Duodenal mucosa (tissue), 2 donors: Measurements from ENCODE around the gene USH2A.

ENCODE experiments used
- H3K27ac ChIP-seq: one replicate; pipeline ENCODE4 v1.7.0; 2013; ENCODE audit warnings: low read depth, low read length
- H3K27me3 ChIP-seq, 2 donors: one replicate each; pipeline ENCODE4 v1.7.0; 2013; ENCODE audit warnings: low read length in 2 of 2, control low read depth in 1 of 2; ENCODE audit not compliant: insufficient read depth in 2 of 2, control insufficient read depth in 1 of 2
- H3K36me3 ChIP-seq, 2 donors: one replicate each; pipeline ENCODE4 v1.7.0; 2013; ENCODE audit warnings: low read length in 2 of 2, control low read depth in 1 of 2; ENCODE audit not compliant: insufficient read depth in 2 of 2, control insufficient read depth in 1 of 2
- H3K4me1 ChIP-seq, 2 donors: one replicate each; pipeline ENCODE4 v1.7.0; 2013; ENCODE audit warnings: low read length in 2 of 2, control low read depth in 1 of 2; ENCODE audit not compliant: insufficient read depth in 2 of 2, control insufficient read depth in 1 of 2
- H3K4me3 ChIP-seq, 2 donors: one replicate each; pipeline ENCODE4 v1.7.0; 2013; ENCODE audit warnings: low read length in 2 of 2, low read depth in 1 of 2
- H3K9ac ChIP-seq, 2 donors: one replicate each; pipeline ENCODE4 v1.7.0; 2013; ENCODE audit warnings: low read length in 2 of 2, low read depth in 1 of 2
- H3K9me3 ChIP-seq, 2 donors: one replicate each; pipeline ENCODE4 v1.7.0; 2013; ENCODE audit warnings: low read length in 2 of 2, control low read depth in 1 of 2; ENCODE audit not compliant: control insufficient read depth in 1 of 2

The USH2A gene

DNA sequence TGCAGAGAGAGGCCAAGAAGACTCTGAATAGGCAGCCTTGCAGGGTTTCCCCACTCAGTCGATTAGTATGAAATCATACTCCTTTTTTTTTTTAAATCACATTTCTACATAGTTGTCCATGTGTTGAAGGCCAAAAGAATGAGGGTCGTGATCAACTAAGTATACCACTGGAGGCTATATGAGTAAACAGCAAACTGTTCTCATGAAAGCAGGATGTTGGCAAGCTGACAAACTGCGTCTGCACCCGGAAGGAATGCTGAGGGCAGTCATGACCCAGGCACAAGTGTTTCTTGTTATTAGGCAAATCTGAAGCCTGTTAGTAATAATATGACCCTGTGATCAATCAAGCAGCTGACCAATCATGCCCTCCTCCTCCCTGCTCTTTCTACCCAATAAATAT, 213.2 kb downstream of the USH2A start:
- H3K36me3 ChIP-seq: no peaks in the 10 kb centered on the region
- no peaks in the 10 kb centered on the region for H3K4me1 ChIP-seq
- H3K9me3 ChIP-seq: no peaks in the 10 kb centered on the region
- no peak overlapping the region for H3K4me3 ChIP-seq
- H3K27ac ChIP-seq: no peak overlapping the region
- no peaks in the 10 kb centered on the region for H3K27me3 ChIP-seq
- H3K9ac ChIP-seq: no peak overlapping the region

DNA sequence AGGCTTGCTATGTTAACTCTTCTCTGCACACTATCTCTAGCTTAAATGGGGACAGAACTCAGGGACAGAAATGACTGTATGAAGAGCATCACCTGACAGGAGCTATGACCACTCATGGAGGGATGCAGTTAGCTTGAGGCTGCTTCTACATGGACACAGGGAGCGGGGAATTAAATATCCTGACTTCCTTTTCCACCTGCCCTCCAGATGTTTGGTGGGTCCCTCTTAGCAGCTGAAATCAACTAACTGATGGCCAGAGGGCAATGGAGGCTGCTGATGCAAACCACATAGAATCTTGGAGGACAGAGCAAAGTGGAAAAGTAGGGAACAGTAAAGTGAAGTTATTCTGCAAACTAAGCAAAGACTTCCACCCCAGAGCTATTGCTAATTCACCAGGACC, 214.1 kb downstream of the USH2A start:
- Histone ChIP-seq H3K4me3 (no peak overlapping the region), H3K4me1 (no peaks in the 10 kb centered on the region), H3K27me3 (no peaks in the 10 kb centered on the region)

DNA sequence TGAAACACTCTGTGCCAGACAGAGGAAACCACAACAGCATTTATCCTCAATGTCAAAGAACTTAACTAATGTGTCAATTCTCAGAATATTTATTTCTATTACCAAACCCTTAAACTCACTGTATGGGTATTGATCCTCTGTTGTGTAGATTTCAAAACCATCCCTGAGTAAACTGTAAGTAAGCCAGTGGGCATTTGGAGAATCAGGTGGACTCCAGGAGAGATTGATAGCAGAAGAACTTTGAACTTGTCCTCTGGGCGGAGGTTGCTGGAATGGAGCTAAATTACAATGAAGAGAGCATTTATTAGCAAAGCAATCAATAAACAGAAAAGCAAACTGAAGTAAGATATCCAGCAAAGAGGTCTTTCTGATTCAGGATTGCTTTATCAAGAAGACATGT, 216.1 kb downstream of the USH2A start:
- no peak overlapping the region for H3K4me3 ChIP-seq
- no peak overlapping the region for H3K27ac ChIP-seq
- no peaks in the 10 kb centered on the region for H3K9me3 ChIP-seq
- no peaks in the 10 kb centered on the region for H3K27me3 ChIP-seq
- H3K36me3 ChIP-seq: no peaks in the 10 kb centered on the region
- H3K4me1 ChIP-seq: no peaks in the 10 kb centered on the region
- H3K9ac ChIP-seq: no peak overlapping the region

More for the DNA sequence above, 214.1 kb downstream of the USH2A start:
- H3K9me3 ChIP-seq: no peaks in the 10 kb centered on the region
- no peak overlapping the region for H3K9ac ChIP-seq
- H3K36me3 ChIP-seq: no peaks in the 10 kb centered on the region
- no peak overlapping the region for H3K27ac ChIP-seq

DNA sequence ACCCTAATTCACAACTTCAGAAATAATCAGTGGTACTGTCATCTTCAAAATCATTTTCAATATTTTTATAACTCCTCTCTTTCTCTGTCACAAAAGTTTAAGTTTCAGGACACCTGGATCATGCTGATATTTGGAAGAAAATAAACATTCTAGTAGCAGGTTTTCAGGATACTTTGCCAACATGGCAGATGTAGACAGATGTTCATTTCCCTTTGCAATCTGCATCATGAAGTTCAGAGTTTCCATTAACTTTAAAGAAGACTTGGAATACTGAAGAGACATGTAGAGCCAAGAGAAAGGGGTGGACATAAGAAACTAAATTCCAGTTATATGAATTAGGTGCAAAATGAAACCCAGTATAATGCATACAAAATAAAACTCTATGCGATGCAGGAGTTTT, 218.1 kb downstream of the USH2A start:
- Histone ChIP-seq H3K9ac (no peak overlapping the region), H3K4me3 (no peak overlapping the region), H3K9me3 (no peaks in the 10 kb centered on the region), H3K4me1 (no peaks in the 10 kb centered on the region), H3K36me3 (no peaks in the 10 kb centered on the region), H3K27me3 (no peaks in the 10 kb centered on the region), H3K27ac (no peak overlapping the region)

DNA sequence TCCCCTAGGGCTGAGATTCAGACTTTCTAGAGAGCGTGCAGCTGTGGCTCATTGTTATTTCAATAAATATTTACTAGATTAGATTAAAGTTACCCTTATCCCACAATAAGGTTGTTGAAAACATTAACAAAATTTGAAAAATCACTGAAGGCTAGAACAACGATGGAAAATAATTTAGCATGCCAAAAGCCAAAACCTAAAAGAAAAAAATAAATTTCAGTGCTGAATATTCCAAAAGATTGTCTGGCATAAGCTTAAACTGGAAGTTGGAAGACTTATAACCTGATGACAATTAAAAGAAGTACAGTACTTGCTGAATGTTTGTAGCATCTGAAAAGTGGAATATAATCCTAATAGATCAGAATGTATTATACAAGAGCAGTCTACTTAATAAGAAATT, 221.3 kb downstream of the USH2A start:
- Histone ChIP-seq H3K9me3 (no peaks in the 10 kb centered on the region), H3K36me3 (no peaks in the 10 kb centered on the region), H3K27ac (no peak overlapping the region), H3K4me1 (no peaks in the 10 kb centered on the region), H3K4me3 (no peak overlapping the region), H3K9ac (no peak overlapping the region), H3K27me3 (no peaks in the 10 kb centered on the region)

DNA sequence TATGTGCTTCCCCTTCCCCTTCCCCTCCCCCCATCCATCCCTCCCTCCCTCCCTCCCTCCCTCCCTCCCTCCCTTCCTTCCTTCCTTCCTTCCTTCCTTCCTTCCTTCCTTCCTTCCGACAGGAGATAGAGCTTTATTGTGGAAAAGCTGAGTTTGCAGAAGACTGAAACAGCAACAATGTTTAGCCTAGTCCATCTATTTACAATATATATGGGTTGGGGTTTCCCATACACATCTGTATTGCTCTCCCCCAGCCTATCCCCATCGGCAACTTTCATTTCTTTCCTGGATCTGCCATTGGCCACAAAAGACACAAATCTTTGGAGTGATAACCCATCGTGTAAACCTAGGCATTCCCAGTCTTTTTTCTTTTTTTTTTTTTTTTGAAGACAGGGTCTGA, 222.3 kb downstream of the USH2A start:
- no peaks in the 10 kb centered on the region for H3K9me3 ChIP-seq
- H3K27me3 ChIP-seq: no peaks in the 10 kb centered on the region
- no peak overlapping the region for H3K27ac ChIP-seq

DNA sequence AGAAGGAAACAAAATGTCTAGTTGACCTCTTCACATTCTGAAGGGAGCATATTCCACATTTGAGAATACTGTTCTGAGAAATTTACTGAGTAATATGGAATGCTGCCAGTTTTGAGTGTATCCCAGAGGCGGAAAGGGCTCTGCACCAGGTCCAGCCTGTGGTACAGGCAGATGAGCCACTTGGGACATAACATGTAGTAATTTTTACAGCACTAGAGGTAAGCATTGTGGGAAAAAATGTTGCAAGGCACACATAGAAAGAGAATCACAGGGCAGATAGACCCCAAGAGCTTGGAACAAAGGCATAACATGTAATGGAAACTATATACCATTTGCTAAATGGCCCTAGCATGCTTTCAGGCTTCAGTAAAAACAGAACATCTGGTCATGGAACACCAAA, 228.5 kb downstream of the USH2A start:
- no peaks in the 10 kb centered on the region for H3K9me3 ChIP-seq
- H3K4me3 ChIP-seq: no peak overlapping the region
- no peaks in the 10 kb centered on the region for H3K27me3 ChIP-seq
- H3K36me3 ChIP-seq: no peaks in the 10 kb centered on the region
- no peak overlapping the region for H3K9ac ChIP-seq
- no peaks in the 10 kb centered on the region for H3K4me1 ChIP-seq
- no peak overlapping the region for H3K27ac ChIP-seq

More for the DNA sequence above, 222.3 kb downstream of the USH2A start:
- H3K4me3 ChIP-seq: no peak overlapping the region
- no peak overlapping the region for H3K9ac ChIP-seq
- no peaks in the 10 kb centered on the region for H3K4me1 ChIP-seq
- no peaks in the 10 kb centered on the region for H3K36me3 ChIP-seq

DNA sequence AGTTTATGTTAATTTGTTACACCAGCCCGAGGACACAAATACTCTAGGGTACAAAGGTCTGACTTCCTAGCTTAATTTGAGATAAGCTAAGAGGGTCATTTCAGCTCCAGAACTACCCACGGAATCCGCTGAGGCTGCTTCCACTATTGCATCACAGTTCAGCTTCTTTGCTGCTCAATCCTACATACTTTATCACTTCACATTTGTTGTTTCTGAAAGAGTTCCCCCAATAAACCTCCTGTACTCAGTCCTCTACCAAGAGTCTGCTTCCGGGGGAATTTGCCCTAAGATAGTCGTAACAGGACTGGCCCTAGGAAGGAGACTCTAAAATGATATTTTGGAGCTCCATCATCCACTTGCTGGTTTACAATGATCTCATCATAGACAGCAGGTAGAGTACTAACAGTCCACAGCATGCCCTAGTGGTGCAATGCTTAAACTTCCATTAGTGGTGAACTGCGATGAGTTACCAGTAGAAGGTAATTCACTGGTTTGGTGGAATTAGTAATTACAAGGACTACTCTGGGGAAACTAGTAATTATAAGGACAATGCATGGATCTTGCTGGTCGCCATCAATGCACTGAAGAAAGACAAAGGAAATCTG, 229.3 kb downstream of the USH2A start:
- Histone ChIP-seq H3K9me3 (no peaks in the 10 kb centered on the region), H3K36me3 (no peaks in the 10 kb centered on the region), H3K27ac (no peak overlapping the region), H3K27me3 (no peaks in the 10 kb centered on the region), H3K9ac (no peak overlapping the region), H3K4me3 (no peak overlapping the region), H3K4me1 (no peaks in the 10 kb centered on the region)

DNA sequence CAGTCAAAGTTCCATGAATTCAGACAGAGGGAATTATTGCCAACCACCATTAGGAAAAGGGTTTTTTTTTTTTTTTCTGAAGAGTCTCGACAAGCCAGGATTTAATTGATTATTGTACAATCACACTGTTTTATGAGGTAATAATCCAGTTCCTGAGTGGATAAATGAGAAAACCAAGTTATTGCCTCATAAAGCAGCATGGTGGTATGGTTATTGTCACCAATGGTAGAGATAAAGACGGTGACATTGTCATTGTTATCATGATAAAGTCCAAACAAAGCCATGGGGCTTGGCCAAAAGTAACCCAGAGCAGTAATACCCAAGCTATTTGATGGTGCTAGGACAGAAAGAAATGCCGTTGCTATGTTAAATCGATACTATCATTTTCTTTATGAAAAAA, 232.8 kb downstream of the USH2A start:
- H3K4me3 ChIP-seq: no peak overlapping the region
- H3K9me3 ChIP-seq: no peaks in the 10 kb centered on the region
- no peaks in the 10 kb centered on the region for H3K27me3 ChIP-seq
- no peaks in the 10 kb centered on the region for H3K36me3 ChIP-seq
- H3K27ac ChIP-seq: no peak overlapping the region
- H3K4me1 ChIP-seq: no peaks in the 10 kb centered on the region
- H3K9ac ChIP-seq: no peak overlapping the region

DNA sequence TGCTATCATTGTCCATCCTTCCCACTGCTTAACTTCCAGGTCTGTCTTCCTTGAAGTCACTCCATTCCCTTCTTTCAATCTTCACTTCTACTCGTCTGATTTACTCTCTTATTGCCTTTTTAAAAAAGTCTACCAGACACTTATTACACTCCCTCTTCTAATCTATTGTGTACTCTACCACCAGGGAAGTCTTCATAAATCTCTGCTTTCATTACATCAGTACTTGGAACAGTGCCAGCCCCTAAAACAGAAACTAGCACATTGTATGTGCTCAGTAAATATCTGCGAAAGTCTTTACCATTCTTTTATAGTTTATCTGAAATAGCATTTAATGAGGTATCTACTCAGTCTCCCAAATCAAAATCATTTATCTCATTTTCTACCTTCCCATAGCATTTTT, 236.4 kb downstream of the USH2A start:
- H3K9me3 ChIP-seq: no peaks in the 10 kb centered on the region
- H3K4me3 ChIP-seq: no peak overlapping the region
- H3K27me3 ChIP-seq: no peaks in the 10 kb centered on the region
- H3K27ac ChIP-seq: no peak overlapping the region
- H3K9ac ChIP-seq: no peak overlapping the region
- H3K4me1 ChIP-seq: no peaks in the 10 kb centered on the region
- no peaks in the 10 kb centered on the region for H3K36me3 ChIP-seq

DNA sequence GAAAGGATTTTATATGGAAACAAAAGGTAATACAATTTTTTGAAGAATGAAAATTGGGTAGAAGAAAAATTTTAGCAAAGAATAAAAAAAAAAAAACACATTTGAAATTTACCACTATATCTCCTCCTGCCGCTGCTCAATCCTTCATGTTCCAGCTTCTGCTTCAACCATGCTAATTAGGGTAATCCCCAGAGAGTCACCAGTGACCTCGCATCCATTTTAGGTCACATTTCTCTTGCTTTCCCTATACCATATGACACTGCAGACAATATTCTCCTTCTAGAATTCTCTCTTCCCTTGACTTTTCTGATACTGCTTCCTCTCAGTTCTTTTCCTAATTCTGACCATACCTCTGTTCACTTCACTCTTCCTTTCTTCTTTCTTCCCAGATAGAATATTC, 237.1 kb downstream of the USH2A start:
- no peak overlapping the region for H3K27ac ChIP-seq
- H3K36me3 ChIP-seq: no peaks in the 10 kb centered on the region
- no peaks in the 10 kb centered on the region for H3K4me1 ChIP-seq
- H3K9me3 ChIP-seq: no peaks in the 10 kb centered on the region
- H3K27me3 ChIP-seq: no peaks in the 10 kb centered on the region
- no peak overlapping the region for H3K9ac ChIP-seq
- no peak overlapping the region for H3K4me3 ChIP-seq
